GM18508 (cell line): ENCODE results near the gene NSMF.

Experiments used
- ATAC-seq: cut with Tn5 transposase; IDR thresholded peaks from one replicate; pipeline ENCODE4 v1.9.1; 2021; ENCODE audit warnings: moderate number of reproducible peaks; ENCODE audit not compliant: insufficient read depth, unreplicated experiment

Gene NSMF, protein sequence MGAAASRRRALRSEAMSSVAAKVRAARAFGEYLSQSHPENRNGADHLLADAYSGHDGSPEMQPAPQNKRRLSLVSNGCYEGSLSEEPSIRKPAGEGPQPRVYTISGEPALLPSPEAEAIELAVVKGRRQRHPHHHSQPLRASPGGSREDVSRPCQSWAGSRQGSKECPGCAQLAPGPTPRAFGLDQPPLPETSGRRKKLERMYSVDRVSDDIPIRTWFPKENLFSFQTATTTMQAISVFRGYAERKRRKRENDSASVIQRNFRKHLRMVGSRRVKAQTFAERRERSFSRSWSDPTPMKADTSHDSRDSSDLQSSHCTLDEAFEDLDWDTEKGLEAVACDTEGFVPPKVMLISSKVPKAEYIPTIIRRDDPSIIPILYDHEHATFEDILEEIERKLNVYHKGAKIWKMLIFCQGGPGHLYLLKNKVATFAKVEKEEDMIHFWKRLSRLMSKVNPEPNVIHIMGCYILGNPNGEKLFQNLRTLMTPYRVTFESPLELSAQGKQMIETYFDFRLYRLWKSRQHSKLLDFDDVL

DNA sequence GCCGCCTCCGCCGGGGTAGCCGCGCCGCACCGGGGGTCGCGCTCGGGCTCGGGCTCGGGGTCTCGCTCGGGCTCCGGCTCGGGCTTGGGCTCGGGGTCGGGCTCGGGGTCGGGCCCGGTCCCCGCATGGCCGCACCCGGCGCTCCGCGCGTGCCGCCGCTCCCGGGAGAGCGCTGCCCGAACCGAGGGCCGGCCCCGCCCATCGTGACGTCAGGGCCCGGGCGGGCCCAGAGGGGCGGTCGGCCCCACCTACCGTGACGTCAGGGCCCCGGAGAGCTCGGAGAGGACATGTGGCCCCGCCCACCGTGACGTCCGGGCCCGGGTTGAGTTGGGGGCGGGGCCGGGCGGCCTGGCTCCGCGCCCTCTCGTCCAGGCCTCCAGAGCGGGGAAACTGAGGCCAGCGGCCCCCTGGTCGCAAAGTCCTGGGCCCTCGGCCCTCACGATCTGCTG is at the start of gene NSMF:
NSMF (minus strand) TSS at position 183 of the 449 bp plus-strand sequence. CDS start 232 bp downstream, outside the sequence.
- ATAC-seq: no peak

DNA sequence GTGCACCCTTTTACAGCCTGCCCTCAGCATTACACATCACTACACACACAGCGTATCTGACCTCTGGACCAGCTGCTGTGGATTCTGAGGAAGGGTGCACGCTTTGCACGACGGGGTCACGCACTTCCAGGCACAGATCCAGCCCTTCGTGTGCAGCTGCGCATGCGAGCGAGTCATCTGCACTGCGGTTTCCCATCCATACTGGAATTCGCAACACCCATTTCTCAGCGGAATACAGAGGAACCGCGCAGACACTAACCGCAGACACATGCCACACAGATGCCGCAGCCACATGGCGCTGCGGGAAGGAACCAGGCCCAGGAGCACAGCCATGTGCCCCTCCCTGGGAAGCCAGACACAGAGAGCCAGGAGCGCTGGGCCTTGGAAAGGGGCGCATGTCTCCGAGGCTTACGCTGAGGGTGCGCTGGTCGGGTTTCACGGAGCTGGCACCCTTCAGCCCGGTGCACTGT is 47.6 kb upstream of the NSMF start:
- ATAC-seq: no peak

DNA sequence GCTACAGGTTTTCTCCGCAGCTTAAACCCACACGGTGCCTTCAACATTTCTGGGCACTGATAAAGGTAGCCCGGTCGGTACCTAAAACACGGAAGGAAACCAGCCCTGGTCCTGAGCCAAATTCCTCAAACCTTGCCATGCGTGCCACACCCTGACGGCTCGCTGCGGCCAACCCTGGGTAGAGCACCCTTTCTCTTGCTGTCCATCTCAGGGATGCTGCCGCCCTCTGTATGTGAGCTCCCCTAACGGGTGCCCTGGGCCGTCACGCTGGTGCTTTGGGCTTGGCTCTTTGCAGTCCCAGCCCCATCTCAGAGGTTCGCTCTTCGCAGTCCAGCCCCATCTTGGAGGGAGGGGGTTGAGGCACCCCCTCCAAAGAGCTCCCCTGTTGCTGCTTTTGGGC is 47.1 kb upstream of the NSMF start:
- no peak for ATAC-seq

DNA sequence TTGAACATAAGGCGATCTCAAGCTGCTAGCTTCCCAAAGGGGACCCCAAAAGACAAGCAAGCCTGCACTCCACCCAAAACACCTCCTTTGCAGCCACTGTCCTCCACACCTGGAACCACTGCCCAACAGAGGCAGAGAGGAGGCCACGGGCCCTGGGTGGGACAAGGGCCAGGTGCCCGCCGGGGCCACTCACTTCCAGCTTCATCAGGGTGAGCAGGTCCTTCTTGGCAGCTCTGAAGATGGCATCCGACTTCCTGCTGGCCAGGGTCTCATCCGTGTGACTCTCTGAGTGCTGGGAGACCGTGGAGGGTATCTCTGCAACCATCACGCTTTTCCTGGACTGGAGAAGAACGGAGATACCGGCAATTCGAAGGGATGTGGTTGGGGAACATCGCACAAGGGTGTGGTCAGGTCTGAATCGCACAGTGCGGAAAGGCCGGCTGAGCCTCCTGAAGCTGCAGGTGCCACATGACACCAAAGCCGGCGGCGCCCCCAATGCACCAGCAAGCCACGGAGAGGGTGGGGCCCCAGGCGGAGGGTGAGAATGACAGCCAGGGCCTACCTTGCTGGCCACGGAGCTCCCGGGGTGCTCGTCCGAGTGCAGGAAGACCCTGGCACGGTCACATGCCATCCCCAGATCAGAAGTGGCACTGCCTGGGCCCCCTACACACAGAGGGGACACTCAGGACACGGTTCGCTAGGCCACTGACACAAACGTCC is 46.4 kb upstream of the NSMF start:
- ATAC-seq: no peak

DNA sequence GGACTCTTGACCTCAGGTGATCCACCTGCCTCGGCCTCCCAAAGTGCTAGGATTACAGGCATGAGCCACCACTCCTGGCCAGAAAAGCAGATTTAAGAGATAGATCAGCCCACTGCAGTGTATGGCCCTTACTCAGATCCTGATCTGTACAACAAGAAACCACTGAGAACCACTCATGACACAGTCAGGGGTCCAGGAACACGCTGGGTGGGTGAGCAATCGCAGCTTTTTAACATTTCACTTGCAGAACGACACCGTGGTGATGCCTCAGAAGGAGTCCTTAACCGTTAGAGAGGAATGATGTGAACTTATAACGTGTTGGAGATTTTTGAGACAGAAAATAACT is 45.3 kb upstream of the NSMF start:
- no peak for ATAC-seq

DNA sequence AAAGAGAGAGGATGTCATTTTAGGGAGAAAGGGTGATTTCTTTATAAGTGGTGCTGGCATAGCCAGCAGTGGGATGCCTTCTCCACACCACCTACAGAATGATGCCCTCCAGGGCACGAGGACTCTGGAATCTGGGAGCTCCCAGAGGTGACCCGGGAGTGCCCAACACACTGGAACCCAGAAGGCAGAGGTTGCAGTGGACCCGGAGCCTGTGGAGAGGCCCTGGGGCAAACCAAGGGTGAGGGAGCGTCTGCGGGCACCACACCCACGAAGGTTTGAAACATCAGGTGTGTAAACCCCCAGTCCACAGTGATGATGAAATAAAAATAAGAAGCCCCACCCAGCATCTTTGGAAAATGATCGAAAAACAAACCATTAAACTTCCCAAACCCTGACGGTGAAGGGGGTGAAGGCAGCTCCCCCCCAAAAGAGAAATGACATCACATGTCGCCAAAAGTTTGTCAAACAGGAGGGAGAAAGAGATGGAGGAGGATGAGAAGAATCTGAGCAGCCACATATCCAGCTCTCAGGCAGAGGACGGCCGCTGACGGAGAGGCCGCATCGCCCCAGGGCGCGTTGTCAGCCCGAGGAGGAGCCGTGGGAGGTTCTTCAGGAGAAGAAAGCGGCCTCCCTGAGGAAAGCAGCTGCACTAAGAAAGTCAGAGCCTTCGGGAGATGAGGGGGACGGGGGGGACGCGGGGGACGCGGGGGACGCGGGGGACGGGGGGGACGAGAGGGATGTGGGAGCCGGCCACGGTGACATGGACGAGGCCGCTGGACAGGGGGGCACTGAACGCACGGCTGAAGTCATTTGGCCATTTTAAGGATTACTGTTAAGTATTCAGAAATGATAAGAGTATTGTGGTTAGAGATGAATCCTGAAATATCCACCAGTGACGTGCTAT is 43.1 kb upstream of the NSMF start:
- ATAC-seq: no peak

DNA sequence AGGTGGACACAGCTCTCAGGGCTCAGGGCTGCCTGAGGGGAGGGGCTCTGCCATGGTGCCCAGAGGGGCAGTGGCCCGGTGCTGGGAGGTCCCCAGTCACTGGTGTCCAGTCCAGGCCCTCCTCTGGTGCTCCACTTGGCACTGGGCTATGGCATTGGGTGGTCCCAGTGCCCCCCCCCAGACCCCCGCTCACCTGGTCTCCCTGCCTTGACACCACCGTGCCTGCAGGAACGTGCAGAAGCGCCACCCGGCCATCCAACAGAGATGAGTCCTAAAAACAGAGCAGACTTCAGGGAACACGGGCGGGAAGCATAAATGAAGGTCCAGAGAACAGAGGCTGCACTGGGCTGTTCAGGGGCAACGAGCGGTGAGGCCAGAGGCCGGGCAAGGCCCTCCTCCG is 42.3 kb upstream of the NSMF start:
- ATAC-seq: no peak

DNA sequence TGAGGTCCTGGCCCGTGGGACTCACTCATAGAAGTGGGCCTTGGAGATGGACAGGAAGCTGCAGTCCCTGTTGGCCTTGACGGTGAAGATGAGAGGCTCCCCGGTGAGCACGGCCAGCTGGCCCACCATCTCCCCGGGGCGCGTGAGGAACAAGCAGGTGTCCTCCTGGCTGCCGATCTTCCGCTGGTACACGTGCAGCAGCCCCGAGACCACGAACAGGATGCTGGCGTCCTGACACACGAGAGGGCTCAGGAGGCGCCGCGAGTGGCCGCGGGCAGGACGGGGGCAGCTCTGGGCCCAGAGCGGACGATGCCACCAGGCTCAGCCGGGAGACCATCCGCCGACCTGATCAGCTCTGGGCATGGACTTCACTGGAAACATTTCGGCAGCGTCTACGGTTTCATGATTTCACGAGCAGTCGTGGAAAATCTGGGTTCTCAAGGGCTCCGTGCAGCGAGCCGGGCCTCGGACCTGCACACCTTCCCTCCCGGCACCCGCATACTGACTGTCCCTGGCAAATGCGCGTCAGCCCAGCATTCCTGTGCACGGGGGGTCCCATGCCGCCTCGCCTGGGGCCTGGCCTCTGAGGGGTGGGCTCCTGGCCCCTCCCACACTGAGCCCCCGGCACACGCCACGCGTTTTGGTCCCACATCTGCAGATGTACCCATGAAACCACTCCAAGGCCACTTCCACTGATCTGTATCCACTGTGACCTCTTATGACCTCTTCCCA is 41.7 kb upstream of the NSMF start:
- ATAC-seq: no peak

DNA sequence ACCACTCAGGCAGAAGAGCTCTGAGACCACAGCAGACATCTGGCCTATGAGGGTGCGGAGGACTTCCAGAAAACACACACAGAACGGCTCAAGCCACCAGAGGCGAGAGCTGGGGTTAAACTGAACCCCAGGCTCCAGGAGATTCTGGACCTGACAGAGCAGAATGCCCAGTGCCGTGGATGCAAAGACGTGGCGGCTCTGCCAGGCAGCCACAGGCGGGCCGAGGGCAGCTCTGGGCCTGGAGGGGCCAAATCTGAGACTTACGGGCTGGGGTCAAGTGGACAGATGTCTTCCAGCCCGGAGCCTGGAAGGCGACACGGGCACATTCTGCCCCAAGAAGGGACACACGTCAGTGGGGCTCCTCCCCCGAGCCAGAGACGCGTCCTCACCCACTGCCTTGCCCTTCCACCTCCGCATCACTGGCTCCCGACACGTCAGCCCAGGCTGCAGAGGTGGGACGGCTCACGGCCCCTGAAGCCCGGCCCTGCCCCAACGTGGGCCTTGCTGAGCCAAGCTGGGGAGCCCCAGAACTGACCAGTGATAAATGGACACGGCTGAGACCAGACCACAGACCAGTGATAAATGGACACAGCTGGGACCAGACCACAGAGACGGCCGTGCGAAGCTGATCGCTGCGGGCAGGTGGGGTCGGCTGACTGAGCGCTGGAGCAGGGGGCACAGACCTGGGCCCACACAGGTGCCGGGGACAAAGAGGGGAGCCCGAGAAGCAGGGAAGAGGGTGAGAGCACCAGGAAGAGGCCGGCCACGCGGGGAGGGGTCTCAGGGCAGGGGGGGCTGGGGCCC is 40.9 kb upstream of the NSMF start:
- no peak for ATAC-seq

DNA sequence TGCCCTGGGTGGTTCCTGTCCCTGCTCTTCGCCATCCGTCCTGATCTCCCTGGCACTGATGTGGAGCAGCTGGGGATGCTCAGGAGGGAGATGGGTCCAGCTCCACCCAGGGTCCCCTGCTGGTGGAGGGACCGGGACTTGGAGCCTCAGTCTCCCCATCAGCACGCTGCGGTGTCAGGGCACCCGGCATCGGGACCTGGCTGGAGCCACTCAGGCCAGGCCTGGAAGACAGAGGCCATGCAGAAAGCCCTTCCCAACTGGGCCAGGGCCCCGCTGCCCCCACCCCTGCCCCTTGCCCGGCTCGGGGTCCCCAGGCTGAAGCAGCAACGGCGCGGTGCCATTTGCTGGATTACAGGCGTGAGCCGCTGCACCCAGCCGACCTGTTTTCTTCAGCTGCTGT is 40.3 kb upstream of the NSMF start:
- ATAC-seq: no peak

DNA sequence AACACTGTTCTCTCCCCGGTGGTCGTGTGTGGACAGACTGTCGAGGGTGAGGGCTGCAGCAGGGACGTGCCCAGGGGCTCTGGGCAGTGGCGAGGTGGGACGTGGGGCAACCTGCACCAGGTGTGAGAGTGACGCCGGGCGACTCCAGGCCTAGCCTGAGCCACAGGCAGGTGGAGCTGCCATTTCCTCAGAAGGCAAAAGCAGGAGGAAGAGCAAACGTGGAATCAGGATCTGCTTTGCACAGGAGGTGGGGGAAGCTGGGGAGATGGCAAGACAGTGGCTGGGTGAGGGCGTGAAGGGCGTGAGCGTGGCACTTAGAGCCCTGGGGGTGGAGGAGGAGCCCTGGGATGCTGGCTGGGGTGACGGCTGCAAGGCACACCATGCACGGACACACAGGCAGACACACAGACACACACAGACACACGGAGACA is 39.6 kb upstream of the NSMF start:
- no peak for ATAC-seq

DNA sequence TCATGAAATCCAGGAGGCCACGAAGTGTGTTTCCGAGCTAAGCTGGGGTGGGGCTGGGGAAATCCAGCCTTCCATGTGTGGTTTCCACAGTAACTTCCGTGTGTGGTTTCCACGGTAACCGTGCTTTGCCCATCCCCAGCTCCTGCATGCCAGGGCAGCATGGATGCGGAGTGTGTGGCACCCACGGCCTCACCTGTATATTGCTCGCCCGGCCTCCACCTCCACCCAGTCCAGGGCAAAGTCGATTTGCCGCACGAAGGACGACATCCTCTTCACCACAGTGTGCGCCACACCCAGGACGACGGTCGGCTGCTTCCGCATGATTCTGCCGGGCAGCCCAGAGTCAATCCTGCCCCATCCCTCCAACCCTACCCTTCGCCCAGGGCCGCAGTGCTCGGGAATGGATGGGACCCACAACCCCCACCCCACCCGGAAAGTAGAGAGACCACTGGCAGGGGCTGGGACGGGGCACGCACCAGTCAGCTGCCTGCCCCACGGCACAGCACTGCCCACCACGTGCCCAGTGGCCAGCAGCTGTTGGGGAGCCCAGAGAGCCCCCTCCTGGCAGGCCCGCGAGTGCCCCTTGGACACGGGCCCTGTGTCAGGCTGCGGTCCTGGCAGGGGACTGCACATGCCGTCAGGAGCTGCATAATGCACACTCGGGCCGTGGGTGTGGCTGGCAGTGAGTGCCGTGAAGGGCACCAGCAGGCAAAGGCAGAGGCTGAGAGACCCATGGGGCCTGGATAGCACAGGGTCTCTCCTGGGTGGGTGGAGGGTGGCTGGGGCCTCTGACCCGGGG is 39.0 kb upstream of the NSMF start:
- no peak for ATAC-seq

DNA sequence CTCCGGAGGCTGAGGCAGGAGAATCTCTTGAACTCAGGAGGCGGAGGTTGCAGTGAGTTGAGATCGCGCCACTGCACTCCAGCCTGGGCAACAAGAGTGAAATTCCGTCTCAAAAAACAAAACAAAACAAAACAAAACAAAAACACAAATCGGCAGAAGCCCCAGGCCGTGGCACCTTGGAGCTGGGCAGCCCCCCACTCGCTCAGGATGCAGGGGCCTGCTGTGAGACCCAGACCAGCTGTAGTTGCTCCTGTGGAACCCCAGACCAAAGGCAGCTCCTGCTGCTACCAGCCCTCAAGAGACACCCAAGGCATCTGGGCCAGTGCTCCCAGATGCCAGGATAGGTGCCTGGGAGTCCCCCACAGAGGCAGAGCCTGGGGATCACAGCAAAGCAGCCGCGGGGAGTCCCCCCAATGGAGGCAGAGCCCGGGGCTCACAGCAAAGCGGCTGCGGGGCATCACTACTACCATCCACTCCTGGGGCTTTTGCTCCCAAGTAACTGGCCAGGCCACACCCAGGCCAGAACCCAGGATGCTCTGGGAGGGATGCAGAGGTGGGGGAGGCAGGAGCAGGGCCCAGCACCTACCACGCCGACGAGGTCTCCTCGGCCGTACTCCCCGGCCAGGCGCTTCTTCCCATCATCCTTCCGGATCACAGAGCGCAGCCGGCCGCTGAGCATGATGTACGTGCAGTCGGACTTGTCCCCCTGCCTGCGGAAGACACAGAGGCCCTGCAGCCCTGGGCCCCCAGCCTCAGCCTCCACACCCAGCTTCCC is 37.7 kb upstream of the NSMF start:
- no peak for ATAC-seq

DNA sequence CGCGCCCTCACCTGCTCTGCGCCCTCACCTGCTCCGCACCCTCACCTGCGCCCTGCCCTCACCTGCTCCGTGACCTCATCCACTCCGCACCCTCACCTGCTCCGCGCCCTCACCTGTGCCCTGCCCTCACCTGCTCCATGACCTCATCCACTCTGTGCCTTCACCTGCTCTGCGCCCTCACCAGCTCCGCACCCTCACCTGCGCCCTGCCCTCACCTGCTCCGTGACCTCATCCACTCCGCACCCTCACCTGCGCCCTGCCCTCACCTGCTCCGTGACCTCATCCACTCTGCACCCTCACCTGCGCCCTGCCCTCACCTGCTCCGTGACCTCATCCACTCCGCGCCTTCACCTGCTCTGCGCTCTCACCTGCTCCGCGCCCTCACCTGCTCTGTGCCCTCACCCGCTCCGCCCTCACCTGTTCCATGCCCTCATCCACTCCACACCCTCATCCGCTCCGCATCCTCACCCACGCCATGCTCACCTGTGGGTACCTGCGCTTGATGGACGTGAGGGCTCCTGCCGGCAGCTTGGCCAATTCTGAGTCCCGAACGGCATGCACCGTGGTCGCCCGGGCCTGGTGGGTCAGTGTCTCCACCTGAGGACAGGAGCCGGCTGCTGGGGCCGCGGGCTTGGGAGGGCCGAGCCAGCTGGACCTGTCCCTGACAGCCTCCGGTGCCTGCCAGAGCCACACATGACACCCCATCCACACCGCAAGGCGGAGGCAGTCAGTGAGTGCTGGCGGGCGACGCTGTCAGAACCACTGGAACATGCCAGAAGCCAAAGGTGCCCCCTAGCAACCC is 35.6 kb upstream of the NSMF start:
- ATAC-seq: no peak

DNA sequence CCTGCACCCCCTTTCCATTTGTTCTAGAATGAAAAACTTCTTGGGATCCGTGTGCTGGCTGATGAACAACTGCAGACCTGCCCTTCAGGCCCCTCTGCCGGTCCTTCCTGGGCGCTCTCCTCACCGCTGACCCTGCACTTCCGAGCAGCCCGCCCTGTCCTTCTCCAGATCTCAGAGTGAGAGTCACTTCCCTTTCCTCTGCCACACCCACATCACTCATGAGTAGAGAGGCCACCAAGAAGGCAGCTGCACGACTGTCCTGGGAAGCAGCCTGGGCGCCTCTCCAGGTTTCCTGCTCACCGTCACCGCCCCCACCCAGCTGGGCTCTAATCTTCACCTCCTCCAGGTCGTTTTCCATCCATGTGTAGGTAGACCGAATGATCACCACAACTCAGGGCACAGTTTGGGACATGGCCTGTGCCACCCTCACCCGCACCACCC is 35.0 kb upstream of the NSMF start:
- ATAC-seq: no peak

DNA sequence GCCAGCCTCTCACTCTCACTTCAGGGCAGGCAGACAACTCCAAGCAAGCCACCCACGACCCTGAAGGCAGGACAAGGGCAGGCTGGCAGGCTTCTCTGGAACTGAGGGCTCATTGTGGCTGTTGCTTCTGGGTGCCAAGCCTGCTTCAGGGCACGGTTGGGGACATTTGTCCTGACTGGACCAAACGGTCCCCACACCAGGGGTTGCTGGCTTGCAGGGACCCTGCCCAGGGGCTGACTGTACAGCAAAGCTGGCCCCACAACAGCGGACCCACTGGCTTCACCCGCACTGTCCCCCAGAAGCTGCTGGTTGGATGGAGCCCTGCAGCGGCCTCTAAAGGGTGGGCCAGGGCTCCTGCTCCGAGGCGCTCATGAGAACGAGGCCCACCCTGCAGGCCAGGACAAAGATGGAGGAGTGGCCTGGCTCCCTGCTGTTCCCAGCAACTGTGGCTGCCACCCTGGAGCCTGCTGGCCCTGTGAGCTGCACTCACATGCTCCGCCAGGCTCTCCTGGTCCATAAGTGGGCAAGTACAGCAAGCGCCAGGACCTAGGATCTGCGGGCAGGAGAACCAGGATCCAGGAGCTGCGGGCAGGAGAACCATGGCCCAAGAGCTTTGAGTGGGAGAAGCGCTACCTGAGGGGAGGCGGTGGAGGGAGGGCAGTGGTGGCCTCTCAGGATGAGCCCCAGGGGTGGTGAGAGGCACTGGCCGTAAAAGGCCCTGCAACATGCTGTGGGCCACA is 34.4 kb upstream of the NSMF start:
- ATAC-seq: no peak
